HepG2 (cell line): ENCODE data around the gene LYG2. TPM values are rescaled to one million over a fixed set of nuclear protein-coding genes. Genes with fewer than 3 reads are reported as not detected.

ENCODE experiments used
- ATAC-seq: fragments of 200-7000 bp; cut with Tn5 transposase; 3 replicates; pipeline ENCODE4 v1.9.1; 2020; ENCODE audit warnings: mild to moderate bottlenecking, moderate library complexity
- BruUV-seq: library from RNA; stranded (reverse); fragments of 400-500 nt; replicated peaks from 2 replicates; lab custom pipeline; 2021; lab: Mats Ljungman, UMichigan
- CTCF ChIA-PET: fragments of 300-600 bp; formaldehyde crosslinking; extraction: SDS; loops from one replicate; lab custom pipeline; 2021; ENCODE audit warnings: low total read pairs, inconsistent platforms, low intra/inter-chr PET ratio; lab: Yijun Ruan, JAX
- POLR2A ChIA-PET: fragments of 350-600 bp; sonication (Branson Sonifier 250); formaldehyde crosslinking; loops from one replicate; lab custom pipeline; 2020; ENCODE audit warnings: antibody characterized with exemption, inconsistent platforms; lab: Yijun Ruan, JAX
- DNase-seq: peaks from one replicate; pipeline ENCODE4 v3.0.0-alpha.2; 2015; ENCODE audit warnings: low spot score
- FAIRE-seq: peaks from 3 replicates; lab custom pipeline; 2011; peaks lifted over from hg19 to GRCh38; lab: Jason Lieb, UNC
- H2AFZ ChIP-seq: one replicate; pipeline ENCODE4 v1.6.1; 2011; ENCODE audit warnings: low read length, inconsistent platforms
- H3K27ac ChIP-seq: fragments of 300-600 bp; 3 replicates; pipeline ENCODE4 v1.8.0; 2011; ENCODE audit warnings: mixed run types, mild to moderate bottlenecking, mixed read lengths, low read length, inconsistent platforms; ENCODE audit not compliant: insufficient read depth; ENCODE audit errors: extremely low read length
- H3K27me3 ChIP-seq, 2 experiments: fragments of 200-600 bp in 1 of 2; 2 replicates in 1 of 2; 3 replicates in 1 of 2; pipeline versions ENCODE4 v1.6.0 to v1.8.0; 2011; ENCODE audit warnings: low read length in 2 of 2, mild to moderate bottlenecking in 2 of 2, moderate library complexity in 2 of 2, inconsistent platforms in 1 of 2; ENCODE audit not compliant: insufficient read depth in 2 of 2, control insufficient read depth in 1 of 2
- H3K36me3 ChIP-seq, 2 experiments: fragments of 200-600 bp in 1 of 2; replicated peaks in 1 of 2; 2 replicates in 1 of 2; 3 replicates in 1 of 2; pipeline versions ENCODE4 v1.5.1 to v1.8.0; 2011; ENCODE audit warnings: low read length in 2 of 2, inconsistent platforms in 1 of 2; ENCODE audit not compliant: insufficient read depth in 2 of 2, control insufficient read depth in 1 of 2
- H3K4me1 ChIP-seq: 2 replicates; pipeline ENCODE4 v1.5.1; 2012; ENCODE audit warnings: low read length, inconsistent platforms; ENCODE audit not compliant: insufficient read depth
- H3K4me2 ChIP-seq: 2 replicates; pipeline ENCODE4 v1.6.0; 2011; ENCODE audit warnings: low read depth, low read length, inconsistent platforms
- H3K4me3 ChIP-seq, 3 experiments: fragments of 200-600 bp in 1 of 3; sonication (generic), shearing (Covaris generic) in 1 of 3; replicated peaks in 1 of 3; 2 replicates each; pipeline ENCODE4 v1.5.1; 2011 to 2016; ENCODE audit warnings: low read length in 3 of 3, inconsistent platforms in 2 of 3, low read depth in 2 of 3, mild to moderate bottlenecking in 2 of 3, control low read depth in 1 of 3, mixed read lengths in 1 of 3; ENCODE audit not compliant: insufficient read depth in 1 of 3
- H3K79me2 ChIP-seq: one replicate; pipeline ENCODE4 v1.6.1; 2011; ENCODE audit warnings: low read length, inconsistent platforms; ENCODE audit not compliant: insufficient read depth
- H3K9ac ChIP-seq: 2 replicates; pipeline ENCODE4 v1.6.0; 2011; ENCODE audit warnings: mild to moderate bottlenecking, low read depth, low read length, inconsistent platforms; ENCODE audit not compliant: insufficient read depth
- H3K9me3 ChIP-seq: 2 replicates; pipeline ENCODE4 v1.5.1; 2012; ENCODE audit warnings: mild to moderate bottlenecking, low read length
- H4K20me1 ChIP-seq: 2 replicates; pipeline ENCODE4 v1.6.0; 2011; ENCODE audit warnings: inconsistent platforms, mild to moderate bottlenecking, low read length, moderate library complexity; ENCODE audit not compliant: insufficient read depth
- FOXK2 ChIP-seq: fragments of 450-650 bp; IDR thresholded peaks from 2 replicates; pipeline ENCODE4 v1.6.1; 2016
- MAFF ChIP-seq: IDR thresholded peaks from 2 replicates; pipeline ENCODE4 v1.6.1; 2011; ENCODE audit warnings: low read depth, low read length, improper control_type of control experiment
- MAFK ChIP-seq, 2 experiments: IDR thresholded peaks in 1 of 2; conservative IDR thresholded peaks in 1 of 2; 2 replicates each; pipeline ENCODE4 v1.6.1; 2011; ENCODE audit warnings: improper control_type of control experiment in 2 of 2, low read length in 2 of 2
- ZBTB39 ChIP-seq: sonication (generic); formaldehyde crosslinking; IDR thresholded peaks from 2 replicates; pipeline ENCODE4 v1.5.0; 2020; ENCODE audit warnings: missing genetic modification reagents
- ZNF382 ChIP-seq: sonication (generic); formaldehyde crosslinking; IDR thresholded peaks from 2 replicates; pipeline ENCODE4 v1.5.0; 2020; ENCODE audit warnings: missing genetic modification reagents, mild to moderate bottlenecking, borderline replicate concordance
- ZNF841 ChIP-seq: sonication (generic); formaldehyde crosslinking; IDR thresholded peaks from 2 replicates; pipeline ENCODE4 v1.8.1; 2023; ENCODE audit warnings: missing genetic modification reagents, borderline replicate concordance
- WGBS: methylation state at CpG from one replicate; pipeline ENCODE4 v1.1.6; 2017; ENCODE audit warnings: low lambda C conversion rate; 5-methylcytosine and 5-hydroxymethylcytosine counted together
- in situ Hi-C: cut with HindIII; loops from 2 replicates; pipeline ENCODE4 v1.10.0; 2017; ENCODE audit warnings: low pct_unique_long_range_greater_than_20kb; ENCODE audit not compliant: extremely low pct_ligation_motif_present
- intact Hi-C: fragments of 100-400 bp; cut with micrococcal nuclease; formaldehyde crosslinking; loops from one replicate; pipeline ENCODE4 v1.10.0; 2022; ENCODE audit not compliant: unreplicated experiment
- polyA plus RNA-seq, 8 experiments: library from polyadenylated mRNA; depleted of rRNA in 3 of 8; stranded (reverse) in 7 of 8; unstranded in 1 of 8; fragments of >200 nt; fragmentation: Illumina TruSeq in 4 of 8; extraction: Trizol in 4 of 8; gene quantifications; 2 replicates each; pipeline versions ENCODE4 v1.2.1 to v1.2.3, GENCODE V29; 2011 to 2016; ENCODE audit warnings: low read depth in 4 of 8, missing spikeins in 1 of 8, mixed read lengths in 1 of 8; ENCODE audit not compliant: insufficient read depth in 1 of 8
- total RNA-seq, 5 experiments: library from RNA; depleted of rRNA; stranded (reverse); fragments of >200 nt; fragmentation: Illumina TruSeq; extraction: Trizol; gene quantifications; 2 replicates each; pipeline ENCODE4 v1.2.3, GENCODE V29; 2016; ENCODE audit warnings: low read depth in 1 of 5
- TF ChIP-seq, protein P1 (sequence below): sonication (generic); formaldehyde crosslinking; IDR thresholded peaks from 2 replicates; pipeline ENCODE4 v1.5.0; 2020; ENCODE audit warnings: mild to moderate bottlenecking, missing genetic modification reagents

The LYG2 gene
- total and polyA plus RNA-seq, 2 of the 13 experiments (the other 11 are each of a cell fraction or from before 2014, with no cell fraction given) = 0.15 to 0.18 TPM

DNA sequence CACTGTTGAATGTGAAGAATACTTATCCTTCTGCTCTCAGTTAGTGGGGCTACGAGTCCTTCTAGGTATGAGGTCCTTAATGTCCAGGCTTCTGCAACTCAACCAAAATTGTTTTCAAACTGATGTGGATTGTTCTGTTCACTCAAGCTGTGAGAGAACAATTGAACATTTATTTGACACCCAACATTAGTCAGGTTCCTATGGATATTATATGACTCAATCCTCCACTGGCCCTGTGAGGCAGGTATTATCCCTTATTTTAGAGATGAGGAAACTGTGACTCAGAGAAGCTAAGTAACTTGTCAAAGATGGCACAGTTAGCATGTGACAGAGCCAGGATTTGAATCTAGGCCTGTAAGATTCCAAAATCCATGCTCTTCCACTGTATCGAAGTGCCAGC, 1.2 kb upstream of the LYG2 start (continued):
- TF ChIP-seq, protein P1, sequence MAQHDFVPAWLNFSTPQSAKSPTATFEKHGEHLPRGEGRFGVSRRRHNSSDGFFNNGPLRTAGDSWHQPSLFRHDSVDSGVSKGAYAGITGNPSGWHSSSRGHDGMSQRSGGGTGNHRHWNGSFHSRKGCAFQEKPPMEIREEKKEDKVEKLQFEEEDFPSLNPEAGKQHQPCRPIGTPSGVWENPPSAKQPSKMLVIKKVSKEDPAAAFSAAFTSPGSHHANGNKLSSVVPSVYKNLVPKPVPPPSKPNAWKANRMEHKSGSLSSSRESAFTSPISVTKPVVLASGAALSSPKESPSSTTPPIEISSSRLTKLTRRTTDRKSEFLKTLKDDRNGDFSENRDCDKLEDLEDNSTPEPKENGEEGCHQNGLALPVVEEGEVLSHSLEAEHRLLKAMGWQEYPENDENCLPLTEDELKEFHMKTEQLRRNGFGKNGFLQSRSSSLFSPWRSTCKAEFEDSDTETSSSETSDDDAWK (CRISPR knock-in tag) = no peak
- no peak for TF ChIP-seq ZNF841 (CRISPR knock-in tag)
- no peak for TF ChIP-seq FOXK2
- no peak for TF ChIP-seq ZBTB39

GRCh38 chr2:99249951-99250350, 5.5 kb downstream of the LYG2 start:
- intact Hi-C loops (loop anchor here (10.0 kb wide), 1 partner anchor 135 kb away; no protein-coding TSS in a partner anchor), in situ Hi-C loops (no loop called here)
- CTCF ChIA-PET = no interaction called here
- POLR2A ChIA-PET = no interaction called here
- no peak for FAIRE-seq
- Histone ChIP-seq H3K4me3 (no peak overlapping the region), H4K20me1 (no peaks in the 10 kb centered on the region), H3K36me3 (no peaks in the 10 kb centered on the region), H3K9ac (no peak overlapping the region), H3K27me3 (no peaks in the 10 kb centered on the region), H3K9me3 (no peaks in the 10 kb centered on the region), H3K27ac (no peak overlapping the region), H3K4me2 (no peak overlapping the region), H2AFZ (no peak overlapping the region), H3K4me1 (peaks cover 11% of the 10 kb centered on the region), H3K79me2 (no peaks in the 10 kb centered on the region)
- no peak for ATAC-seq
- BruUV-seq = no TSS peak
- 38% methylated on average over 2 of the region's 2 CpGs for WGBS
- TF ChIP-seq ZNF382 (CRISPR knock-in tag) = no peak
- peak in 1 of 2 experiments; percentile 52; a peak in 3 of 4 replicates for TF ChIP-seq MAFK (conservative IDR thresholded peaks at IDR 0.05 in 1 of 2, IDR thresholded peaks at IDR 0.05 in 1 of 2; ENCODE audit: low read length in 2 of 2)
- 0 out of 2 replicates have a peak, but pooled peaks have one; percentile 37 for TF ChIP-seq MAFF
- DNase-seq = no peak
